ENCODE measurements around the gene EDEM2. TPM values are rescaled to one million over a fixed set of nuclear protein-coding genes. Genes with fewer than 3 reads are reported as not detected.

Gene EDEM2
- total RNA-seq, 1 donor from 2014 or later: 20.4 TPM

DNA sequence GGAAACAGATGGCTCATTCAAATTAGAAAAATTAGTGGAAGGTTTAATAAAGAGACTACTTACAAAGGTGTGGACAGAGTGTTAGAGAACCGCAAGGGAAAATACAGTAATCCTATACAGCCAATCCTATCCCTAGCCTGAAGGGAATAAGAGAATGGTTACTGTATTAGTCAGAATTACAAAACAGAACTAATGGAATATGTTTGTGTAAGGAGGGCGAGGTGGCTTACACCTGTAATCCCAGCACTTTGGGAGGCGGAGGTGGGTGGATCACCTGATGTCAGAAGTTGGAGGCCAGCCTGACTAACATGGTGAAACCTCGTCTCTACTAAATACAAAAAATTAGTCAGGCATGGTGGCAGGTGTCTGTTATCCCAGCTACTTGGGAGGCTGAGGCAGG is 38.2 kb downstream of the EDEM2 start:
- no peak for DNase-seq (ENCODE audit: low read depth)
- no peak overlapping the region for H3K4me3 ChIP-seq (ENCODE audit: low read depth, low read length)
- TF ChIP-seq, protein P1, sequence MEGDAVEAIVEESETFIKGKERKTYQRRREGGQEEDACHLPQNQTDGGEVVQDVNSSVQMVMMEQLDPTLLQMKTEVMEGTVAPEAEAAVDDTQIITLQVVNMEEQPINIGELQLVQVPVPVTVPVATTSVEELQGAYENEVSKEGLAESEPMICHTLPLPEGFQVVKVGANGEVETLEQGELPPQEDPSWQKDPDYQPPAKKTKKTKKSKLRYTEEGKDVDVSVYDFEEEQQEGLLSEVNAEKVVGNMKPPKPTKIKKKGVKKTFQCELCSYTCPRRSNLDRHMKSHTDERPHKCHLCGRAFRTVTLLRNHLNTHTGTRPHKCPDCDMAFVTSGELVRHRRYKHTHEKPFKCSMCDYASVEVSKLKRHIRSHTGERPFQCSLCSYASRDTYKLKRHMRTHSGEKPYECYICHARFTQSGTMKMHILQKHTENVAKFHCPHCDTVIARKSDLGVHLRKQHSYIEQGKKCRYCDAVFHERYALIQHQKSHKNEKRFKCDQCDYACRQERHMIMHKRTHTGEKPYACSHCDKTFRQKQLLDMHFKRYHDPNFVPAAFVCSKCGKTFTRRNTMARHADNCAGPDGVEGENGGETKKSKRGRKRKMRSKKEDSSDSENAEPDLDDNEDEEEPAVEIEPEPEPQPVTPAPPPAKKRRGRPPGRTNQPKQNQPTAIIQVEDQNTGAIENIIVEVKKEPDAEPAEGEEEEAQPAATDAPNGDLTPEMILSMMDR (conservative IDR thresholded peaks at IDR 0.05; ENCODE audit: low read depth, low read length): no peak

DNA sequence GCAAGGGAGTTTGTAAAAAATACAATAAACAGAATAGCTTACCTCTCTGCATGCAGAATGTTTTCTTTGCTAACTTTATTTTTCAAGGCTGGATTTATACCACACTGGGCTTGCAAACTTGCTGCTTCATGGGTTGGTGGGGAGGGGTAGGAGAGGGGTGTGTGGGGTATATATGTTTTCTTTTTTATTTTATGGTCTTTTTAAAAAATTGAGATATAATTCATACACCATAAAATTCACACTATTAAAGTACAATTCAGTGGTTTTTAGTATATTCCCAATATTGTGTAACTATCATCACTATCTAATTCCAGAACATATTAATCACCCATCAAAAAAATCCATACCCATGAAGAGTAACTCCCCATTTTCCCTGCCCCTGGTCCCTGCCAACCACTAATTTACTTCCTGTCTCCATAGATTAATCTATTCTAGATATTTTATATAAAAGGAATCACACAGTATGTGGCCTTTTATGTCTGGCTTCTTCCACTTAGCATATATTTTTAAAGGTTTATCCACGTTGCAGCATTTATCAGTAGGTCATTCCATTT is 40.2 kb downstream of the EDEM2 start:
- TF ChIP-seq, protein P1 (conservative IDR thresholded peaks at IDR 0.05; ENCODE audit: low read depth, low read length): no peak
- no peak for DNase-seq (ENCODE audit: low read depth)
- no peak overlapping the region for H3K4me3 ChIP-seq (ENCODE audit: low read depth, low read length)

DNA sequence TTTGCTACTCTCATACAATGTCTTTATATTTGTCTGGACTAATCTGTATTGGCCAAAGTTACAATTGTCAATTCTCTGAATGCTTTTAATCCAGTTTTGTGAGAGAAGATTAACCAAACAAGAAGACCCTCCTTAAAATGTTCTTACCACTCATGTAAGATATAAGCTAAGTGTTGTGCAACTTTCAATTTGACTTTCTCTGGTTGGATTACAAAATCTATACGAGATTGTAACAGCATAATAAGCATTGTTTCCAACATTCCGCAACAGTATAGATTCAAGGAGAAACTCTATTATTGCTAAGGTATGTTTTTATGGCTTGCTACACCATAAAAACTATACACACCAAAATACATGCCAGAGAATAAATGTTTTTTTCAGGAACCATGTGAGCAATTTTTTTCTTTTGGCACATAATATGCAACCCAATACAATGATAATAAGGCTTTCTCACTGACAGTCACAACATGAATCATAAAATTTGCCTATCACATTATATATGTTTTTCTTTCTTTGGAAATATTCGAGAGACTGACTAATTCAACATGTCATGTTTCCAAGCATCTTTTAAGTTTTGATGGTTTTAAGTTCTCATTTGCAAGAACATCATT is 42.3 kb downstream of the EDEM2 start:
- no peak for DNase-seq (ENCODE audit: low read depth)

DNA sequence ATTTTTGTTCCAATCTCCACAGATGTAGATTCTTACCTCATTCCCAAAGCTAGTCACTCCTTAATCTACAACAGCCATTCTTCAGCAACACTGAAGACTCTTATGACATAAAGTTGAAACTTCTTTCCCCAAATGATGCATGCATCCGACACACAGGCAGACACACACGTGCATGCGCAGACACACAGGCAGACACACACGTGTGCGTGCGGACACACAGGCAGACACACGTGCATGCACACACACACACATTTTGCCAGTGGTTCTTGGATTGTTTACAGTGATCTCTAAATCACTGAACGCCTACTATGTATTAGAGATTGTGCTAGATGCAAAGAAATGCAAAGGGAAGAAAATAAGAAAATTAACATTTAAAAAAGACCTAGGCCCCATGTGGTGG is 45.5 kb downstream of the EDEM2 start:
- DNase-seq (ENCODE audit: low read depth): no peak
- TF ChIP-seq, protein P1 (conservative IDR thresholded peaks at IDR 0.05; ENCODE audit: low read depth, low read length): no peak
- no peak overlapping the region for H3K4me3 ChIP-seq (ENCODE audit: low read depth, low read length)

More for the DNA sequence above, 42.3 kb downstream of the EDEM2 start:
- TF ChIP-seq, protein P1 (conservative IDR thresholded peaks at IDR 0.05; ENCODE audit: low read depth, low read length): no peak
- H3K4me3 ChIP-seq (ENCODE audit: low read depth, low read length): no peak overlapping the region

DNA sequence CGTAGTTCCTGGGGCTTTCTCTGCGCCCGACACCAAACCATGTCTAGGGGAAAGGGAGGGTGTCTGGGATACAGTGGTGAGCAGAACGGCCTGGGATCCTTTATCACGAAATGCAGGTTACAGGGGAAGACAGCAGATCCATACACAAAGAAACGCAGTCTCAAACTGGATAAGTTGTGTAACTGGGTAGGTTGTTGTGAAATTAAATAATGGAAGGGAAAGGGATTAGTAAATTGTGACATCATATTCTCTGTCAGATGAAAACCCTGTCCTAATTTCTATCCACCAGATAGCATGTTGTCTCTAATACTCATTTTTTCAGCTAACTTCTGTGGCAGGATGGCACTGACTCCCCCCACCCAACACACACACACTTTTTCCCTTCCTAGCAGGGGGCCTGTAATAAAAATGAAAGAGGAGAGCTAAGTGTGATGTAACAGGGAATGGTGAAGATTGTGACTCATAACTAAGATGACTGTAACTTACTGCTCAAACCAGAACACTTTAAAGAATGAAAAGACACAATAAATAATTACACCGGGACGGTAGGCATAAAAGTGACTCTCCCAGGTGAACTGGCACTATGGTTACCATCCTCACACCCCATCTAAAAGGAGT is 53.8 kb downstream of the EDEM2 start:
- TF ChIP-seq, protein P1 (conservative IDR thresholded peaks at IDR 0.05; ENCODE audit: low read depth, low read length): no peak
- peak; percentile 54 for DNase-seq (ENCODE audit: low read depth)
- H3K4me3 ChIP-seq (ENCODE audit: low read depth, low read length): peak overlapping the region; percentile 95

DNA sequence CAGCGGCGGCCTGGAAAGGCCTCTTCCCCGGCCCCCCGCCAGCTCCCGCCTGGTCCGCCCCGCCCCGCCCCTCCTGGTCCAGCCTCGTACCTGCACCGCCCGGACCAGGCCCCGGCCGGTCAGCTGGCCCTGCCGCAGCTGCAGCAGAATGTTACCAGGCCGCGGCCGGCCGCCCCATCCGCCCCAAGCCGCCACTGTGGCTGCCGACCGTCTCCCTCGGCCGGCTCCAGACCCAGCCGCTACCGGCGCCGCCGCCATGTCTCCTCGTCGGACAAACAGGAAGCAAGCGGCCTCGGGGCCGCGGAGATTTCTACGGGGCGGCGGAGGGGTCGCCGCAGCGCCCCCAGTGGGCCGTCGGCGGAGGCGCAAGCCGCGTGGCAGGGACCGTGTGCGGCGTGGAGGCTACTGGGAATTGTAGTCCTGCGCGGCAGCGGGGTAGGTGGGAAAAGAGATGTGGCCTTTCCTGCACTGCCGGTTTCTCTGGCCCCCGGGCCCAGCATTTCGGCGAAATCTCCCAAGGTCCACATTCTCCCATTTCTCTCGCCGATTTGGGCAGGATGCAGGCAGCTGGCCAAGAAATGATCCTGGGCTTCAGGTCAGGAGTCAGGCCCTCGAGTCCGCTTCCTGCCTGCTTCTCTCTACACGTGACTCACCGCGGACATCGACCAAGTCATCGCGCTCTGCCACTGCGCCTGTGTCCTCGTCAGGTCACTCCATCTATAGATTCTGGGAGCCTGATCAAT is 54.4 kb downstream of the EDEM2 start, which contains the start of gene TRPC4AP:
Gene TRPC4AP, minus strand, starts transcription at position 284 of the 743 bp plus-strand sequence. Its CDS starts 26 bp downstream, at position 258.
- TF ChIP-seq, protein P1 (conservative IDR thresholded peaks at IDR 0.05; ENCODE audit: low read depth, low read length): peak; percentile 92
- peak within 1 kb of the TSS; percentile 95 for H3K4me3 ChIP-seq (ENCODE audit: low read depth, low read length)
- peak; percentile 20 for DNase-seq (ENCODE audit: low read depth)

Measured in epithelial cell of proximal tubule (primary cell).